Effector memory CD4-positive, alpha-beta T cell (primary cell): ENCODE measurements around the gene GRIA3.
"Not testable (repeated sequence)": the region's sequence is repeated elsewhere in the genome, so short reads cannot be mapped to it uniquely, and the experiment has no call there.

Experiments used
- DNase-seq, 3 donors: peaks; one replicate each; pipeline ENCODE4 v3.0.0-alpha.2; 2020
- H3K27ac ChIP-seq: 2 replicates; pipeline ENCODE4 v1.7.0; 2013; ENCODE audit warnings: mild to moderate bottlenecking, low read length, moderate library complexity; ENCODE audit not compliant: insufficient read depth, poor library complexity, severe bottlenecking
- H3K27me3 ChIP-seq: replicated peaks from 2 replicates; pipeline ENCODE4 v1.7.0; 2013; ENCODE audit warnings: mild to moderate bottlenecking, low read length; ENCODE audit not compliant: insufficient read depth, control insufficient read depth, poor library complexity, severe bottlenecking
- H3K36me3 ChIP-seq: 2 replicates; pipeline ENCODE4 v1.7.0; 2013; ENCODE audit warnings: mild to moderate bottlenecking, low read length, moderate library complexity; ENCODE audit not compliant: control insufficient read depth, insufficient read depth
- H3K4me1 ChIP-seq: 2 replicates; pipeline ENCODE4 v1.7.0; 2013; ENCODE audit warnings: low read length, mild to moderate bottlenecking; ENCODE audit not compliant: control insufficient read depth, insufficient read depth, poor library complexity, severe bottlenecking
- H3K4me3 ChIP-seq: 2 replicates; pipeline ENCODE4 v1.7.0; 2013; ENCODE audit warnings: low read length, low read depth, mild to moderate bottlenecking; ENCODE audit not compliant: insufficient read depth, poor library complexity, severe bottlenecking
- H3K9me3 ChIP-seq: 2 replicates; pipeline ENCODE4 v1.7.0; 2013; ENCODE audit warnings: mild to moderate bottlenecking, low read length, moderate library complexity; ENCODE audit not compliant: control insufficient read depth

The GRIA3 gene

GRCh38 chrX:123493857-123494256 is 309.8 kb downstream of the GRIA3 start:
- Histone ChIP-seq H3K9me3 (no peaks in the 10 kb centered on the region), H3K27me3 (no peaks in the 10 kb centered on the region), H3K36me3 (no peaks in the 10 kb centered on the region), H3K4me3 (no peak overlapping the region), H3K27ac (no peak overlapping the region), H3K4me1 (no peaks in the 10 kb centered on the region)
- no peak for DNase-seq

GRCh38 chrX:123499787-123500186 is 315.7 kb downstream of the GRIA3 start:
- no peaks in the 10 kb centered on the region for H3K4me1 ChIP-seq
- H3K27ac ChIP-seq, result no peak overlapping the region
- no peaks in the 10 kb centered on the region for H3K36me3 ChIP-seq
- H3K4me3 ChIP-seq, result no peak overlapping the region
- no peaks in the 10 kb centered on the region for H3K27me3 ChIP-seq
- no peak for DNase-seq
- H3K9me3 ChIP-seq, result no peaks in the 10 kb centered on the region

GRCh38 chrX:123504047-123504446 is 320.0 kb downstream of the GRIA3 start:
- H3K27me3 ChIP-seq, result no peaks in the 10 kb centered on the region
- H3K4me1 ChIP-seq, result no peaks in the 10 kb centered on the region
- H3K36me3 ChIP-seq, result no peaks in the 10 kb centered on the region
- H3K27ac ChIP-seq, result no peak overlapping the region
- DNase-seq, result no peak
- H3K4me3 ChIP-seq, result no peak overlapping the region
- no peaks in the 10 kb centered on the region for H3K9me3 ChIP-seq

GRCh38 chrX:123504630-123505270 is 320.7 kb downstream of the GRIA3 start:
- H3K27me3 ChIP-seq, result no peaks in the 10 kb centered on the region
- H3K36me3 ChIP-seq, result no peaks in the 10 kb centered on the region
- no peak overlapping the region for H3K4me3 ChIP-seq
- no peaks in the 10 kb centered on the region for H3K4me1 ChIP-seq
- DNase-seq, result no peak
- H3K9me3 ChIP-seq, result no peaks in the 10 kb centered on the region
- H3K27ac ChIP-seq, result no peak overlapping the region

GRCh38 chrX:123513585-123514278 is 329.7 kb downstream of the GRIA3 start:
- Histone ChIP-seq H3K4me3 (no peak overlapping the region), H3K4me1 (no peaks in the 10 kb centered on the region), H3K9me3 (no peaks in the 10 kb centered on the region), H3K27ac (no peak overlapping the region), H3K27me3 (no peaks in the 10 kb centered on the region), H3K36me3 (no peaks in the 10 kb centered on the region)
- DNase-seq, result no peak

- H3K9me3 ChIP-seq, H3K27me3 ChIP-seq, H3K4me3 ChIP-seq, H3K27ac ChIP-seq, H3K4me1 ChIP-seq, DNase-seq, H3K36me3 ChIP-seq: not testable (repeated sequence)
Measured at GRCh38 chrX:123514279-123514640, 330.2 kb downstream of the GRIA3 start.

- Histone ChIP-seq H3K4me3 (no peak overlapping the region), H3K4me1 (no peaks in the 10 kb centered on the region), H3K27ac (no peak overlapping the region), H3K9me3 (no peaks in the 10 kb centered on the region), H3K27me3 (no peaks in the 10 kb centered on the region), H3K36me3 (no peaks in the 10 kb centered on the region)
- DNase-seq, result no peak
Measured at GRCh38 chrX:123518791-123519190, 334.7 kb downstream of the GRIA3 start.

- Histone ChIP-seq H3K36me3 (no peaks in the 10 kb centered on the region), H3K4me3 (no peak overlapping the region), H3K27ac (no peak overlapping the region), H3K27me3 (no peaks in the 10 kb centered on the region), H3K4me1 (no peaks in the 10 kb centered on the region), H3K9me3 (no peaks in the 10 kb centered on the region)
- no peak for DNase-seq
Measured at GRCh38 chrX:123525123-123525725, 341.1 kb downstream of the GRIA3 start.

GRCh38 chrX:123530726-123531125 is 346.6 kb downstream of the GRIA3 start:
- H3K27me3 ChIP-seq, H3K36me3 ChIP-seq, DNase-seq, H3K27ac ChIP-seq, H3K9me3 ChIP-seq, H3K4me3 ChIP-seq, H3K4me1 ChIP-seq: not testable (repeated sequence)
